Tibial nerve (tissue), 4 donors: Measurements from ENCODE around the gene DNM2. TPM values are rescaled to one million over a fixed set of nuclear protein-coding genes. Genes with fewer than 3 reads are reported as not detected.
A peak's percentile ranks its signal among the peaks of the same experiment; 100 is the strongest.

Experiments used
- DNase-seq, 2 donors: peaks; one replicate each; pipeline ENCODE4 v3.0.0-alpha.2; 2019; ENCODE audit warnings: low spot score in 2 of 2
- H3K27ac ChIP-seq, 4 donors: fragments of 200-600 bp; sonication (generic) in 3 of 4; one replicate each; pipeline ENCODE4 v1.5.1; 2017 to 2019; ENCODE audit warnings: mild to moderate bottlenecking in 1 of 4
- H3K27me3 ChIP-seq, 2 donors: fragments of 200-600 bp; sonication (generic) in 1 of 2; one replicate each; pipeline versions ENCODE4 v1.5.1 to v1.6.0; 2017 to 2019
- H3K36me3 ChIP-seq, 3 donors: fragments of 200-600 bp; sonication (generic); one replicate each; pipeline ENCODE4 v1.5.1; 2018 to 2019
- H3K4me1 ChIP-seq, 4 donors: fragments of 200-600 bp; sonication (generic) in 3 of 4; one replicate each; pipeline ENCODE4 v1.5.1; 2017 to 2019
- H3K4me3 ChIP-seq, 4 donors: fragments of 200-600 bp; sonication (generic) in 3 of 4; one replicate each; pipeline ENCODE4 v1.5.1; 2017 to 2019; ENCODE audit warnings: mild to moderate bottlenecking in 1 of 4, moderate library complexity in 1 of 4
- H3K9me3 ChIP-seq, 4 donors: fragments of 200-600 bp; sonication (generic) in 3 of 4; one replicate each; pipeline ENCODE4 v1.5.1; 2017 to 2019
- EP300 ChIP-seq, 2 donors: sonication (generic); formaldehyde crosslinking; IDR thresholded peaks; one replicate each; pipeline ENCODE4 v1.6.1; 2017; ENCODE audit warnings: antibody characterized with exemption in 2 of 2, mild to moderate bottlenecking in 1 of 2
- POLR2A ChIP-seq, 2 donors: fragments of 450-650 bp; IDR thresholded peaks; one replicate each; pipeline ENCODE4 v1.6.1; 2017; ENCODE audit warnings: antibody characterized with exemption in 2 of 2, mild to moderate bottlenecking in 2 of 2, moderate library complexity in 2 of 2
- WGBS, 2 donors: methylation state at CpG; one replicate each; pipeline ENCODE4 v1.1.5; 2018; 5-methylcytosine and 5-hydroxymethylcytosine counted together
- total RNA-seq, 4 donors: library from RNA; depleted of rRNA; stranded (reverse); fragments of >200 nt; gene quantifications; one replicate each; pipeline ENCODE4 v1.1.0, GENCODE V29; 2016
- TF ChIP-seq, protein P1 (sequence below), 5 experiments: fragments of 200-600 bp in 3 of 5; fragments of 450-650 bp in 2 of 5; sonication (generic) in 3 of 5; IDR thresholded peaks; one replicate each; pipeline ENCODE4 v1.5.1; 2016 to 2019; ENCODE audit warnings: antibody characterized with exemption in 5 of 5, mild to moderate bottlenecking in 3 of 5, moderate library complexity in 2 of 5

DNM2 gene
- total RNA-seq, 4 donors from 2014 or later: 99.4 to 220 (median 140) TPM

DNA sequence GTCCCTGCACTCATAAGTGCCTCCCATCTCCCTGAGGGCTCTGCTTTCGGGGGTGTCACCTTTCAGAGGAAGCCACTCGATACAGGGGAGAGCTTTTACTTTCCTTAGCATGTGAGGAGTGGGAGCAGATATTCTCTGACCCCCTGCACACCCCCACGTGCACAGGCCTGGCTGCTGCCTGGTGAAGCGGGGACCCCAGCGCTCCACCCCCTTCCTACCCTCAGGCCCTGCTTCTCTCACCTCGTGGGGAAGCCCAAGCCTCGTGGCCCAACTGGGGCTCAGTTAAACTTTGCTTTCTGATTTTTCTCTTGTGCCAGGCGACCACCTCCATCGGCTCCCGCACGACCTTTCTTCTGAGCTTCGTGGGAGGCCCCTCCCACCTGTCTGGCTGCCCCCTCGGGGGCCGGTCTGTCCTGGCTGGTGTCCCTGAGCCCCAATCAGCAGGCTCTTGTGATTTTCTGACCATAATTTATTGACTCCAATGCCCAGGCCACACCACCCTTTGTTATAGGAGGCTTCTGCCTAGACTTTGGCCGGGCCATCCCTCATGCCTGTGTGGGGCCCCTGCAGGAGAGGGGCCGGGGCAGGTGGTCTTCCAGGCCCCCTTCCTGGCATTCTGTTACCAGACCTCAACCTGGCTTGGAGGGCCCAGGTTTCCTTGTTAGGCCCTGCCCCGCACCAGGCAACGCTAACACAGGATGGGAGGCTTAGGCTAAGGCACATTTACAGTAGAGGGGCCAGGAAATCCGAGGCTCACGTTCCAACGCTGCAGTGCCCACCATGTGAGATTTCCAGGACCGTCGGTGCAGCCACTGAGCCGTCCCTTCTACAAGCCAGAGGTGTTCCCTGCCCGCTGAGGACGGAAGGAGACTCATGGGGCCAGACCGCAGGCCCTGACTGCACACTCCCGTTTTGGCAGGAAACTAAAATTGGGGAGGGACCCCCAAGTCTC is 114.4 kb downstream of the DNM2 start:
- H3K36me3 ChIP-seq: peaks cover 0 to 60% (median 14%) of the 10 kb centered on the region in 3 donors
- TF ChIP-seq POLR2A (IDR thresholded peaks at IDR 0.05) (no peak), EP300 (IDR thresholded peaks at IDR 0.05) (no peak)
- TF ChIP-seq, protein P1, sequence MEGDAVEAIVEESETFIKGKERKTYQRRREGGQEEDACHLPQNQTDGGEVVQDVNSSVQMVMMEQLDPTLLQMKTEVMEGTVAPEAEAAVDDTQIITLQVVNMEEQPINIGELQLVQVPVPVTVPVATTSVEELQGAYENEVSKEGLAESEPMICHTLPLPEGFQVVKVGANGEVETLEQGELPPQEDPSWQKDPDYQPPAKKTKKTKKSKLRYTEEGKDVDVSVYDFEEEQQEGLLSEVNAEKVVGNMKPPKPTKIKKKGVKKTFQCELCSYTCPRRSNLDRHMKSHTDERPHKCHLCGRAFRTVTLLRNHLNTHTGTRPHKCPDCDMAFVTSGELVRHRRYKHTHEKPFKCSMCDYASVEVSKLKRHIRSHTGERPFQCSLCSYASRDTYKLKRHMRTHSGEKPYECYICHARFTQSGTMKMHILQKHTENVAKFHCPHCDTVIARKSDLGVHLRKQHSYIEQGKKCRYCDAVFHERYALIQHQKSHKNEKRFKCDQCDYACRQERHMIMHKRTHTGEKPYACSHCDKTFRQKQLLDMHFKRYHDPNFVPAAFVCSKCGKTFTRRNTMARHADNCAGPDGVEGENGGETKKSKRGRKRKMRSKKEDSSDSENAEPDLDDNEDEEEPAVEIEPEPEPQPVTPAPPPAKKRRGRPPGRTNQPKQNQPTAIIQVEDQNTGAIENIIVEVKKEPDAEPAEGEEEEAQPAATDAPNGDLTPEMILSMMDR (IDR thresholded peaks at IDR 0.05): no peak
- no peak for DNase-seq
- peaks cover 0 to 17% (median 2%) of the 10 kb centered on the region in 4 donors for H3K4me1 ChIP-seq
- no peak overlapping the region for H3K27ac ChIP-seq
- H3K4me3 ChIP-seq: no peak overlapping the region
- H3K9me3 ChIP-seq: peaks cover 0 to 6% (median 0%) of the 10 kb centered on the region in 4 donors
- H3K27me3 ChIP-seq: no peaks in the 10 kb centered on the region
- 69 to 76% methylated on average over 16 to 26 of the region's 28 CpGs for WGBS, 2 donors

DNA sequence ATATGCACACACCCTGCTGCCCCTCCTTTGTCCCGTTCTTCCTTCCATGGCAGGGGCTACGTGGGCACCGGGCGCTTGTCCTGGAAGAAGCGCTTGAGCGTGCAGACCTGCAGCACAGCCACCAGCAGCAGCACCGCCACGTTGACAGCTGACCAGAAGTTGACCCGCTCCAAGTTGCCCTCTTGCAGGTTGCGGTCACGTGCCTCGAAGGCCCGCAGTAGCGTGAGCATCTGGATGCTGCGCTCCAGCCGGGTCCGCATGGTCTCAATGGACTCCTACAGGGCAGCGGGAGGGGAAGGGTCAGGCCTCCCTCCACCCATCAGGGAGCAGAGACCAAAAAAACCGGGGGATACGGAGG is 115.0 kb downstream of the DNM2 start:
- Histone ChIP-seq H3K27me3 (no peaks in the 10 kb centered on the region), H3K9me3 (peaks cover 0 to 9% (median 0%) of the 10 kb centered on the region in 4 donors), H3K4me1 (peaks cover 0 to 17% (median 2%) of the 10 kb centered on the region in 4 donors), H3K4me3 (no peak overlapping the region), H3K27ac (no peak overlapping the region), H3K36me3 (peaks cover 0 to 57% (median 14%) of the 10 kb centered on the region in 3 donors)
- WGBS, 2 donors: 57 to 65% methylated on average over 15 to 18 of the region's 20 CpGs
- TF ChIP-seq, protein P1 (IDR thresholded peaks at IDR 0.05): no peak
- TF ChIP-seq EP300 (IDR thresholded peaks at IDR 0.05) (no peak), POLR2A (IDR thresholded peaks at IDR 0.05) (no peak)
- DNase-seq: no peak

DNA sequence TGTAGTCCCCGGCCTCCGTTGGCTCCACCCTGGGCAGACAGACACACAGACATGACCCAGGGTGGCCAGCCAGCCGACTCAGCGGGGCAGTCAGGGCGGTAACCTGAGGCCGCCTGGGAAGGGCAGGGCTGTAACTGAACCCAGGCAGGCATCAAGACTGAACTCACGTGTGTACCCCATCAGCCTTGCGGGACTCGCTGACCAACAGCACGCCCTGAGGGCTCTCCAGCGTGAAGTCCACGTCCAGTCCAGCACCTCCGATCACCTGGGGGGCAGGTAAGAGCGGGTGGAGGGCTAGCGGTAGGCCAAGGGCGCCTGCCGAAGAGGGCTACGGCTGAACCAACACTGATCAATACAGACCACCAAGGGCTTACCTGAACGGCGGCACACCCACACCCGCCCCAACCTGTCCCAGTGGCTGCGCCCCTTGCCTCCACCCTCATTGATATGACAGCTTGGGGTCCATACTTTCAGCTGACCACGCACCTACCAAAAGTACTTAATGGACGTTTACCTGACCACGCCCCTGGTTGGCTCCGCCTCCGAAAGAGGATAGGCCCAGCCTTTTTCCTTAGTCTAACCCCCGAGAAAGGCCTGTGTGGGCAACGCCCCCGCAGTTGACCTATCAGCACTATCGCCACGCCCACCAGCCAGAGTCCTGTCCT is 117.3 kb downstream of the DNM2 start:
- H3K27me3 ChIP-seq: no peaks in the 10 kb centered on the region
- peaks cover 0 to 17% (median 2%) of the 10 kb centered on the region in 4 donors for H3K4me1 ChIP-seq
- peaks cover 0 to 40% (median 14%) of the 10 kb centered on the region in 3 donors for H3K36me3 ChIP-seq
- TF ChIP-seq, protein P1 (IDR thresholded peaks at IDR 0.05): no peak
- no peak for TF ChIP-seq EP300 (IDR thresholded peaks at IDR 0.05)
- no peak for TF ChIP-seq POLR2A (IDR thresholded peaks at IDR 0.05)
- WGBS, 2 donors: 33 to 59% methylated on average over 23 to 32 of the region's 32 CpGs
- H3K27ac ChIP-seq: peak overlapping the region; percentile 96 to 99 (median 98)
- H3K4me3 ChIP-seq: peak overlapping the region; percentile 32 to 87 (median 74)
- DNase-seq: no peak
- peaks cover 0 to 9% (median 0%) of the 10 kb centered on the region in 4 donors for H3K9me3 ChIP-seq

DNA sequence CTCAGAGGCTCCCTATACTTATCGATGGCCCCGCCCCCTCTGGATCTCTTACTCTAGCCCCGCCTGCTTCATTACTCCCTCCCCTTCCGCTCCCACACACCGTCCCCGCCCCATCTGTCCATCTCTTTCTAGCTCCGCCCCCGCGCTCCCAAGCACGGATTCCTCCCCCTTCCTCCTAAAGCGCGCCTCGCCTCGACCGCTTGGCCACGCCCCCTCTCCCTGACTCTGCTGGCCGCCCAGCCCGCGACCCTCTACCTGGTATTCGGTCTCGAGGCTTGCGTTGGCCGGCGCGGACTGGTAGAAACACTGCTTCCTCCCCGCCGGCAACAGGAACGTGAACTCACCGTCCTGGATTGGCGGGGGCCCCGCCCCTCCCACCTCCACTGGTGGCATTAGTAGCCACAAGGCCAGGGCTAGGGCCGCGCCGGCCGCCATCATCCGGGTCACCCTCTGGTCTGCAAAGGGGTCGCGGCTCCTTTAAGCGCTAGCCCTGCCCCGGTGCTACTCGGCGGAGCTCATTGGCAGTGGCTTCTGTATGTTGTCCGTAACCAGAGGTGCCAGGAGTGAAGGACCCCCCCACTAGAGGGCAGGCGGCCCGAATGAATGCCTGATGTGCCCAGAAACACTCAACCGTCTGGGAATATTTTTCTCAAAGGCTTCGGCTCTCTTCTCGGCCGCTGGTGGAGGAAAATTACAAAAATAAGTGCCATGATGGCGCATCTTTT is 118.0 kb downstream of the DNM2 start, which contains the start of gene TMED1:
Gene TMED1, minus strand, starts transcription at position 459 of the 725 bp plus-strand sequence. Its CDS starts 21 bp downstream, at position 438.
- peaks cover 0 to 9% (median 0%) of the 10 kb centered on the region in 4 donors for H3K9me3 ChIP-seq
- H3K36me3 ChIP-seq: peaks cover 0 to 33% (median 9%) of the 10 kb centered on the region in 3 donors
- H3K4me1 ChIP-seq: peaks cover 0 to 17% (median 2%) of the 10 kb centered on the region in 4 donors
- TF ChIP-seq EP300 (IDR thresholded peaks at IDR 0.05): peak; percentile 29 to 69
- TF ChIP-seq, protein P1 (IDR thresholded peaks at IDR 0.05): peak; percentile 24 to 85 (median 42)
- peak in 1 of 2 donors; percentile 44 for TF ChIP-seq POLR2A (IDR thresholded peaks at IDR 0.05)
- no peaks in the 10 kb centered on the region for H3K27me3 ChIP-seq
- peak within 1 kb of the TSS; percentile 96 to 99 (median 98) for H3K27ac ChIP-seq
- DNase-seq: peak; percentile 100
- H3K4me3 ChIP-seq: peak within 1 kb of the TSS; percentile 64 to 93 (median 85)
- 0% methylated on average over 42 to 50 of the region's 50 CpGs for WGBS, 2 donors
